Progenitor cell of endocrine pancreas (in vitro differentiated cells): ENCODE data around the gene KIAA0753. TPM values are rescaled to one million over a fixed set of nuclear protein-coding genes. Genes with fewer than 3 reads are reported as not detected.

Source experiments
- DNase-seq: peaks from one replicate; pipeline ENCODE4 v3.0.0; 2021; ENCODE audit warnings: low spot score; ENCODE audit not compliant: unreplicated experiment
- H3K27ac Mint-ChIP-seq: 2 replicates; pipeline ENCODE4 v1.8.0; 2021; ENCODE audit warnings: mild to moderate bottlenecking, moderate library complexity, mixed read lengths
- H3K27me3 Mint-ChIP-seq: 2 replicates; pipeline ENCODE4 v1.8.0; 2021; ENCODE audit warnings: mixed read lengths
- H3K36me3 Mint-ChIP-seq: 2 replicates; pipeline ENCODE4 v1.8.0; 2022; ENCODE audit warnings: mixed read lengths; ENCODE audit not compliant: insufficient read depth
- H3K4me1 Mint-ChIP-seq: 2 replicates; pipeline ENCODE4 v1.8.0; 2021; ENCODE audit warnings: low read depth, mixed read lengths
- H3K4me3 Mint-ChIP-seq: 2 replicates; pipeline ENCODE4 v1.8.0; 2021; ENCODE audit warnings: low read depth, mild to moderate bottlenecking, moderate library complexity, mixed read lengths
- H3K9me3 Mint-ChIP-seq: 2 replicates; pipeline ENCODE4 v1.8.0; 2021; ENCODE audit warnings: low read depth, mixed read lengths
- total RNA-seq: library from RNA; stranded (reverse); gene quantifications from 2 replicates; pipeline ENCODE4 v1.2.1, GENCODE V29; 2021
- TF ChIP-seq, protein P1 (sequence below): fragments of 200-600 bp; sonication (generic); IDR thresholded peaks from one replicate; pipeline ENCODE4 v1.5.0; 2021; ENCODE audit warnings: antibody characterized with exemption, mild to moderate bottlenecking; ENCODE audit not compliant: unreplicated experiment

Gene KIAA0753
- total RNA-seq, 1 donor from 2014 or later: 55.9 TPM

DNA sequence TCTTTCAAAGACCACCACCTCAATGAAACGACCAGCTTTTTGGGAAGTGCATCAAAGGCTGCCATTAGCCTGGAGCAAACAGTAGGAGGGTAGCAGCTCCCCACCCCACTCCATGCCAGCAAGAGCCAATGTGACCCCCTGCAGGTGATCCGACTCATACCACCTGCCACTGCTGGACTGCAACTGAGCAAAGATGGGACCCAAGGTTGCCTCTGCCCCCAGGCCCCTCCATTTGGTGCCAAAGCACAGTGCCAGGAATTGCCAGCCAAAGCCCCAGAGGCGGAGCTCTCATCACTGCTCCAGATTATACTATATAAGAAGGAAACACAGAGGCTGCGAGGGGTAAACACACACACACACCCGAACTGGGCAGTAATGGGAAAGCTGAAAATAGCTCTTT, 92.5 kb downstream of the KIAA0753 start:
- Mint-ChIP-seq H3K27ac (no peak overlapping the region), H3K4me1 (peaks cover 3% of the 10 kb centered on the region), H3K9me3 (no peaks in the 10 kb centered on the region), H3K36me3 (no peaks in the 10 kb centered on the region), H3K27me3 (peaks cover 25% of the 10 kb centered on the region), H3K4me3 (no peak overlapping the region)
- no peak for DNase-seq
- TF ChIP-seq, protein P1, sequence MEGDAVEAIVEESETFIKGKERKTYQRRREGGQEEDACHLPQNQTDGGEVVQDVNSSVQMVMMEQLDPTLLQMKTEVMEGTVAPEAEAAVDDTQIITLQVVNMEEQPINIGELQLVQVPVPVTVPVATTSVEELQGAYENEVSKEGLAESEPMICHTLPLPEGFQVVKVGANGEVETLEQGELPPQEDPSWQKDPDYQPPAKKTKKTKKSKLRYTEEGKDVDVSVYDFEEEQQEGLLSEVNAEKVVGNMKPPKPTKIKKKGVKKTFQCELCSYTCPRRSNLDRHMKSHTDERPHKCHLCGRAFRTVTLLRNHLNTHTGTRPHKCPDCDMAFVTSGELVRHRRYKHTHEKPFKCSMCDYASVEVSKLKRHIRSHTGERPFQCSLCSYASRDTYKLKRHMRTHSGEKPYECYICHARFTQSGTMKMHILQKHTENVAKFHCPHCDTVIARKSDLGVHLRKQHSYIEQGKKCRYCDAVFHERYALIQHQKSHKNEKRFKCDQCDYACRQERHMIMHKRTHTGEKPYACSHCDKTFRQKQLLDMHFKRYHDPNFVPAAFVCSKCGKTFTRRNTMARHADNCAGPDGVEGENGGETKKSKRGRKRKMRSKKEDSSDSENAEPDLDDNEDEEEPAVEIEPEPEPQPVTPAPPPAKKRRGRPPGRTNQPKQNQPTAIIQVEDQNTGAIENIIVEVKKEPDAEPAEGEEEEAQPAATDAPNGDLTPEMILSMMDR: no peak

DNA sequence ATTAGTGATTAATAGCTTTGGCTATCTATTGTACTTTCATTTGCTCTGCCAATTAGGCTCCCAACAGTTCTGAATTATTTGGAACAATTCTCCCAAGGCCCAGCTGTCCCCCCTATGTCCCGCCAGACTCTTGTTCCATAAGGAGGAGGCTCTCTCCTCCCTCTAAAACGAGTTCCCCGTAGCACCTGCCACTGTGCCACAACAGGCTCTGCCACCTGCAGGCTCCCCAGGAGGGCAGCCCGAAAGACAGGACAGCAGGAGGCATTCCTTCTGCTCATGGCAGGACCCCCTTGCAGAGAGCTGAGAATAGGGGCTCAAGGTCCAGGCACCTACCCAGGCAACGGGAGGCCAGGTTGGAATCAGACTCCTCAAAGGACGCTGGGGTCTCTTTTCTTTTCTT, 93.2 kb downstream of the KIAA0753 start:
- no peak for DNase-seq
- TF ChIP-seq, protein P1: no peak
- H3K4me1 Mint-ChIP-seq: peaks cover 3% of the 10 kb centered on the region
- H3K36me3 Mint-ChIP-seq: no peaks in the 10 kb centered on the region
- no peak overlapping the region for H3K4me3 Mint-ChIP-seq
- no peak overlapping the region for H3K27ac Mint-ChIP-seq
- H3K27me3 Mint-ChIP-seq: peaks cover 21% of the 10 kb centered on the region
- H3K9me3 Mint-ChIP-seq: no peaks in the 10 kb centered on the region

DNA sequence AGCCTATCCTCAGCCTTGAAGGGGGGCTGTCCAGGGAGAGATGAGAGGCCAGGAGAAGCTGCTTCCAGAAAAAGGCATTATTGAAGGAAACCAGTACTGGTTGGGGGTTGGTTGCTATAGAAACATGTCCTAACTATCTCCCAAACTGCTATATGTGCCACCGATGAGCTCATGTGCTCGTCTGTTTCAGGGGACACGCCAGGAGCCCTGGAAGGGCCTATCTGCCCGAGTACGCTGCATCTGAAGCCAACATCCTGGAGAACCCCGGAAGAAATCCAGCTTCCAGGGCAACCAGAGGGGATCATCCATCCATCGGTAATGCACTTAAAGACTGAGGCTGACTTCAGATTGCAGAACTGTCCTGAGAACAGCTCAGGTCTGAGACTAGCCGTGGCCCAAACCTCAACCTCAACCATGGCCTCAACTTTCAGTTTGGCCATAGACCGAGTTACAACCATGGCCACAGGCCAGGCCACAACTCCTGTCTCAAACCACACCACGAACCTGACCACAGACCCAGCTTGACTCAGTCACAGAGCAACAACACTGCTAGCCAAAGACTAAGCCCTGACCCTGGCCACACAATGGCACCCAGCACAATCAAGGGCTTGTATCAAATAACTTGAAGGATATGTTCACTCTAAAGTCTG, 94.3 kb downstream of the KIAA0753 start:
- TF ChIP-seq, protein P1: no peak
- H3K9me3 Mint-ChIP-seq: no peaks in the 10 kb centered on the region
- no peaks in the 10 kb centered on the region for H3K36me3 Mint-ChIP-seq
- no peak overlapping the region for H3K27ac Mint-ChIP-seq
- peaks cover 20% of the 10 kb centered on the region for H3K27me3 Mint-ChIP-seq
- no peak for DNase-seq
- no peak overlapping the region for H3K4me3 Mint-ChIP-seq
- H3K4me1 Mint-ChIP-seq: peaks cover 3% of the 10 kb centered on the region

DNA sequence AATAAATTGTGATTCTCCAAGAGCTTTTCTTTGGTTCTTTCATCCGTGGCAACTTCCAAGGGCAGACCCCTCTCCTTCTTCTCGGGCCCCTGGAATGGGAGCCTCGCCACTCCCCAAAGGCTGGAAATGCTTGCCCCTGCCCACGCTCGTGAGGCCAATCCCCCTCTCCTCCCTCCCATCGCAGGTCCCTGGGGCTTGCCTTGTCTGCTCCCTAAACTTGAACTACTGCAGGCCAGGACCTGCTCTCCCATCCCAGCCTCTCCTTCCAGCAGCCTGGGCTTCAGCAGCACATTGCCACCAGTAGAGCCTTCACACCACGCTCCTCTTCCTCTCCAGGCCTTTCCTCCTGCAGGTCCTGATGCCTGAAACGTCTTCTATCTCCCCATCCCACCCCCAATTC, 95.2 kb downstream of the KIAA0753 start:
- DNase-seq: no peak

DNA sequence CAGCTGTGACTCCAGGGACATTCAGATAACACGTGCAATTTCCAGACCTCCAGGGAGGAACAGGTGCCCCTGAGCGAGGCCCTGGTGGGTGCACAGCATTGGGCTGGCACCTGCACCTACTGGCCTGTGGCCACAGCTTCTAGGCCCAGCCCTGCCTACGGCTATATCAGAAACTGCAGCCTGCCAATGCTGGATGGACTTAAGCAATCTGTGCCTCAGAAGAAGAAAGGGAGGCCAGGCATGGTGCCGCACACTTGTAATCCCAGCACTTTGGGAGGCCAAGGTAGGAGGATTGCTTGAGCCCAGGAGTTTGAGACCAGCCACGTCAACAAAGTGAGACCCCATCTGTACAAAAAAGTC, 96.5 kb downstream of the KIAA0753 start:
- Mint-ChIP-seq H3K4me1 (peaks cover 3% of the 10 kb centered on the region), H3K27me3 (peaks cover 14% of the 10 kb centered on the region), H3K9me3 (peaks cover 3% of the 10 kb centered on the region), H3K36me3 (peaks cover 2% of the 10 kb centered on the region), H3K4me3 (no peak overlapping the region), H3K27ac (no peak overlapping the region)
- no peak for DNase-seq
- TF ChIP-seq, protein P1: no peak

More for the DNA sequence above, 95.2 kb downstream of the KIAA0753 start:
- Mint-ChIP-seq H3K27ac (no peak overlapping the region), H3K4me3 (no peak overlapping the region), H3K4me1 (peaks cover 3% of the 10 kb centered on the region), H3K36me3 (no peaks in the 10 kb centered on the region), H3K27me3 (peaks cover 14% of the 10 kb centered on the region), H3K9me3 (no peaks in the 10 kb centered on the region)
- TF ChIP-seq, protein P1: no peak
